Measurements from ENCODE around the gene JAM3. TPM values are rescaled to one million over a fixed set of nuclear protein-coding genes. Genes with fewer than 3 reads are reported as not detected.

Gene JAM3
- total RNA-seq, 1 donor from 2014 or later = 68.1 TPM

DNA sequence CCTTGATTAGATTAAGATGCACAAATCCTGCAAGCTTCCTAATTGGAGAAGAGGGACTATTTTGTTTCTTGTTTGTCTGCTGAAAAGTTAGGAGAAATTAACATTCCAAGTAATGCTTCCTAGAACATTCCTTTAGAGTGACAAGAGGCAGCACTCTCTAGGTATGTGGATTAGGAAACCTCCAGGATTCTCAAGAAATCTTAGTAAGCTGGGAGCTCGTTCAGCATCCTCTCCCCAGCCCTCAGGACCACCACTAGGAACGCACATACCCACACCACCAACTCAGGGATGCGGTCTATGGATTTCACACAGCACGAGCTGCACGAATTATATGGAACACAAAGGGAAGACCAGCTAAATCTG is 102.0 kb downstream of the JAM3 start:
- peaks cover 26% of the 10 kb centered on the region for H3K9me3 ChIP-seq (ENCODE audit: low read depth)
- H3F3A ChIP-seq (ENCODE audit: low read depth) = peaks cover 28% of the 10 kb centered on the region
- Mint-ChIP-seq H3K27me3 (ENCODE audit: insufficient read depth, low read depth) (peaks cover 6% of the 10 kb centered on the region), H3K27ac (no peak overlapping the region), H3K36me3 (peaks cover 81% of the 10 kb centered on the region), H3K4me3 (no peak overlapping the region), H3K9me3 (peaks cover 49% of the 10 kb centered on the region), H3K4me1 (no peaks in the 10 kb centered on the region)
- no peak overlapping the region for H3K9ac ChIP-seq
- H2AFZ ChIP-seq (replicated peaks) = no peak overlapping the region
- no peaks in the 10 kb centered on the region for H3K27me3 ChIP-seq
- DNase-seq (ENCODE audit: low spot score) = no peak
- TF ChIP-seq, protein P1, sequence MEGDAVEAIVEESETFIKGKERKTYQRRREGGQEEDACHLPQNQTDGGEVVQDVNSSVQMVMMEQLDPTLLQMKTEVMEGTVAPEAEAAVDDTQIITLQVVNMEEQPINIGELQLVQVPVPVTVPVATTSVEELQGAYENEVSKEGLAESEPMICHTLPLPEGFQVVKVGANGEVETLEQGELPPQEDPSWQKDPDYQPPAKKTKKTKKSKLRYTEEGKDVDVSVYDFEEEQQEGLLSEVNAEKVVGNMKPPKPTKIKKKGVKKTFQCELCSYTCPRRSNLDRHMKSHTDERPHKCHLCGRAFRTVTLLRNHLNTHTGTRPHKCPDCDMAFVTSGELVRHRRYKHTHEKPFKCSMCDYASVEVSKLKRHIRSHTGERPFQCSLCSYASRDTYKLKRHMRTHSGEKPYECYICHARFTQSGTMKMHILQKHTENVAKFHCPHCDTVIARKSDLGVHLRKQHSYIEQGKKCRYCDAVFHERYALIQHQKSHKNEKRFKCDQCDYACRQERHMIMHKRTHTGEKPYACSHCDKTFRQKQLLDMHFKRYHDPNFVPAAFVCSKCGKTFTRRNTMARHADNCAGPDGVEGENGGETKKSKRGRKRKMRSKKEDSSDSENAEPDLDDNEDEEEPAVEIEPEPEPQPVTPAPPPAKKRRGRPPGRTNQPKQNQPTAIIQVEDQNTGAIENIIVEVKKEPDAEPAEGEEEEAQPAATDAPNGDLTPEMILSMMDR (IDR thresholded peaks at IDR 0.05) = no peak
- TF ChIP-seq EZH2 (IDR thresholded peaks at IDR 0.05) (no peak), EZH2phosphoT487 (IDR thresholded peaks at IDR 0.05) (no peak)
- no peaks in the 10 kb centered on the region for H3K4me1 ChIP-seq
- H3K4me2 ChIP-seq = no peak overlapping the region
- no peaks in the 10 kb centered on the region for H4K20me1 ChIP-seq (ENCODE audit: low read depth)
- no peaks in the 10 kb centered on the region for H3K79me2 ChIP-seq (ENCODE audit: low read depth)
- H3K36me3 ChIP-seq = peaks cover 26% of the 10 kb centered on the region
- no peak overlapping the region for H3K27ac ChIP-seq
- no peak overlapping the region for H3K4me3 ChIP-seq

DNA sequence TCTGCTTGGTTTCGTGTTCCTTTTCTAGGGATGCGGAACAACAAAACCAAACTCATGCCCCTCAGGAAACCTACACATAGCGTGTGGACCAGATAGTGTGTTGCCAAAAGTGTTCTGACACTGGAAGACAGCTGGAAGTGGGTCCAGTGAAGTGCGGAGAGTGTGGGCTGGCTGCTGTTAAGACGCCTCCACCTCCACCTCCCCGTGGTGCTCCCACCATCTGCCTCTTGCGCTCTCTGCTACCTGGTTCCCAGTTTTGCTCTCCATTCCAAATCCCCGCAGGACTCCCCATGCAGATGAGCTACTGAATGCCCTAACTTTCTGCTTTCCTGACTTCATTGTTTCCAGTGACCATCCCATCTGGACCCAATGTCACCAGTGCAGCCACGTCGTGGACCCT is 103.1 kb downstream of the JAM3 start:
- Histone ChIP-seq H3K4me3 (no peak overlapping the region), H3F3A (ENCODE audit: low read depth) (peaks cover 22% of the 10 kb centered on the region), H3K4me2 (no peak overlapping the region), H3K36me3 (peaks cover 26% of the 10 kb centered on the region), H4K20me1 (ENCODE audit: low read depth) (no peaks in the 10 kb centered on the region), H3K9ac (no peak overlapping the region), H3K4me1 (no peaks in the 10 kb centered on the region), H3K79me2 (ENCODE audit: low read depth) (no peaks in the 10 kb centered on the region), H3K27ac (no peak overlapping the region), H3K27me3 (no peaks in the 10 kb centered on the region), H2AFZ (replicated peaks) (no peak overlapping the region), H3K9me3 (ENCODE audit: low read depth) (peaks cover 26% of the 10 kb centered on the region)
- H3K36me3 Mint-ChIP-seq = peaks cover 87% of the 10 kb centered on the region
- H3K9me3 Mint-ChIP-seq = peaks cover 45% of the 10 kb centered on the region
- H3K27ac Mint-ChIP-seq = no peak overlapping the region
- H3K4me1 Mint-ChIP-seq = no peaks in the 10 kb centered on the region
- TF ChIP-seq, protein P1 (IDR thresholded peaks at IDR 0.05) = no peak
- H3K27me3 Mint-ChIP-seq (ENCODE audit: insufficient read depth, low read depth) = peaks cover 6% of the 10 kb centered on the region
- no peak for DNase-seq (ENCODE audit: low spot score)
- H3K4me3 Mint-ChIP-seq = no peak overlapping the region

DNA sequence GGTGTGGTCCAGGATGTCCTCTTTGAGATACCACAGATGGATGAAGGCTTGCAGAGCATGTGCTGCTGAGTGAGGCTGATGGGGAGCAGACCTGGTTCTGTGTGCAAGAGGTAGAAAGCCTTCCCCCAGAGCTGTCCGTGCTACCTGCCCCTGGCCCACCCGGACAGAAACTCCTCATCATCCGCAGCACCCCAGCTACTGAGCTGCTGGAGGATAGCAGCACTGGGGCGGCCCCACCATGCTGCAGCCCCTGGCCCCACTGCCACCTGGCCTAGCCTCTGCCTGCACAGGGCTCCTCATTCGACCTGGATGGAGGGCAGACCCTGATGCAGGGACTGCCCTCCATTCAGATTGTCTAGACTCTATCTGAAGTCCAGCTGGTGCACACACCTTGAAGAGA is 104.4 kb downstream of the JAM3 start:
- Histone ChIP-seq H3K27ac (no peak overlapping the region), H3K79me2 (ENCODE audit: low read depth) (no peaks in the 10 kb centered on the region), H3F3A (ENCODE audit: low read depth) (peaks cover 8% of the 10 kb centered on the region), H3K27me3 (no peaks in the 10 kb centered on the region), H3K4me1 (no peaks in the 10 kb centered on the region), H2AFZ (replicated peaks) (no peak overlapping the region), H3K36me3 (peaks cover 30% of the 10 kb centered on the region), H4K20me1 (ENCODE audit: low read depth) (no peaks in the 10 kb centered on the region), H3K4me3 (no peak overlapping the region), H3K9me3 (ENCODE audit: low read depth) (peaks cover 19% of the 10 kb centered on the region), H3K9ac (no peak overlapping the region), H3K4me2 (no peak overlapping the region)
- H3K27me3 Mint-ChIP-seq (ENCODE audit: insufficient read depth, low read depth) = no peaks in the 10 kb centered on the region
- TF ChIP-seq, protein P1 (IDR thresholded peaks at IDR 0.05) = no peak
- TF ChIP-seq EZH2phosphoT487 (IDR thresholded peaks at IDR 0.05) (no peak), EZH2 (IDR thresholded peaks at IDR 0.05) (no peak)
- no peak overlapping the region for H3K27ac Mint-ChIP-seq
- H3K36me3 Mint-ChIP-seq = peaks cover 83% of the 10 kb centered on the region
- H3K9me3 Mint-ChIP-seq = peaks cover 32% of the 10 kb centered on the region
- H3K4me3 Mint-ChIP-seq = no peak overlapping the region
- H3K4me1 Mint-ChIP-seq = no peaks in the 10 kb centered on the region
- DNase-seq (ENCODE audit: low spot score) = no peak

DNA sequence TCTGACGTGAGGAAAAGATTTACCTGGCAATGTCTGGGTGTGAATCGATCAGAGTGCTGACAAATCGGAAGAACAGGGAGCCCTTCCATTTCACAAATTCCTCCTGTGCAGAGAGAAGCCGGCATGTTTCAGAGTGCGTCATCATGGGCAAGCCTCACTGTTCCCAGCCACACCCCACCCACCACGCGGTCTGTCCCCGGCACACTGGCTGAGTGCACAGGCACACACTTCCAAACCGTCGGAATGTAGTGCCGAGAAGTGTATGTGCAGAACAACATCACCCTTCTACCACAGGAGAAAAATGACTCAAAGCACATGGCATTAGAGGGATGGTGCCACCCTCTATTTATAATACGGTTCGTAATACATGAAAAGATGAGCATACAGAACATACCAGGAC is 107.4 kb downstream of the JAM3 start:
- H3K4me1 ChIP-seq = no peaks in the 10 kb centered on the region
- no peak overlapping the region for H3K9ac ChIP-seq
- H2AFZ ChIP-seq (replicated peaks) = no peak overlapping the region
- no peaks in the 10 kb centered on the region for H3F3A ChIP-seq (ENCODE audit: low read depth)
- H3K27me3 ChIP-seq = no peaks in the 10 kb centered on the region
- Mint-ChIP-seq H3K27ac (no peak overlapping the region), H3K27me3 (ENCODE audit: insufficient read depth, low read depth) (no peaks in the 10 kb centered on the region), H3K4me3 (no peak overlapping the region), H3K36me3 (peaks cover 58% of the 10 kb centered on the region), H3K9me3 (peaks cover 11% of the 10 kb centered on the region), H3K4me1 (no peaks in the 10 kb centered on the region)
- H3K9me3 ChIP-seq (ENCODE audit: low read depth) = no peaks in the 10 kb centered on the region
- H3K4me2 ChIP-seq = no peak overlapping the region
- no peaks in the 10 kb centered on the region for H4K20me1 ChIP-seq (ENCODE audit: low read depth)
- H3K79me2 ChIP-seq (ENCODE audit: low read depth) = no peaks in the 10 kb centered on the region
- H3K4me3 ChIP-seq = no peak overlapping the region
- TF ChIP-seq EZH2phosphoT487 (IDR thresholded peaks at IDR 0.05) = no peak
- TF ChIP-seq, protein P1 (IDR thresholded peaks at IDR 0.05) = no peak
- no peak for TF ChIP-seq EZH2 (IDR thresholded peaks at IDR 0.05)
- H3K36me3 ChIP-seq = peaks cover 14% of the 10 kb centered on the region
- H3K27ac ChIP-seq = no peak overlapping the region
- no peak for DNase-seq (ENCODE audit: low spot score)
